A204.1 (cell line): ENCODE results near the gene EZH1.
"Not testable (repeated sequence)": the region's sequence is repeated elsewhere in the genome, so short reads cannot be mapped to it uniquely, and the experiment has no call there.

Experiments
- FAIRE-seq: peaks from 2 replicates; lab custom pipeline; 2012; peaks lifted over from hg19 to GRCh38; lab: Jason Lieb, UNC

Gene EZH1

DNA sequence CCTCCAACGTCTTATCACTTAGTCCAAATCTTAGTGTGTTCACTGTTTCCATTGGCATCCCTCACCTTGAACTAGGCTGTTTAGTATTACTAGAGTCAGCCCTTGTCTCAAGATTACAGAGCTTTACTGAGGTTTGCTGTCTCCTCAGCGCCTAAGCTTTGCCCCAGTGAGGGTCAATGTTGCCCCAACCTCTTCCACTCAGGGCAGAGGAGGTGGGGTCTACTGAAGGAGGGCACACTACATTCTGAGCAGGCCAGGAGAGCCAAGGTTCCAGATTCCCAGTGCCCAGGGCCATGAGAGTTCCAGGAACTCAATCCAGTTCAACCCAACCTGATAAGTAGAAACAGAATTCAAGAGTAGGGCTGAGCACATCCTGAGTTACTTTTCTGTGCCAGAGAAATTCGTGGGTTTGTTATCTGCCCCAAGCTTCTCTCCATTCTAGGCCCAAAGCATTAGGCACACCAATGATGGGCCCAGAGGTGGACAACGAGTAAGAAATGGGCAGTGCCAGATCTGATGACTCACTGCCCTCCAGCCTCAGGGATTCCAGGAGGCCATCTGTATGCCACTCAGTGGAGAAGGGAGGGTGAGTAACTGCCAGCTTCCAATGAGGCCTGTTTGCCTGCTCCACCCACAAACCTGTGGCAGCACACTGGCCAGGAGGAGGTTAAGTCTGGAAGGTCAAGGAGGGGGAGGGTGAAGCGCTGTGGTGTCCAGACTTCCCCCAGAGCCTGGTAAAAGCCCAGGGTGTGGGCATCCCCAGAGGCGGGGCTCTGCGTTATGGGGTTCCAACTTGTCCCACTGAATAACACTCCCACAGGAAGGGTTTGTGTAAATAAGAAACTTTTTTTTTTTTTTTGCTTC lies 77.5 kb downstream of the EZH1 start:
- no peak for FAIRE-seq

DNA sequence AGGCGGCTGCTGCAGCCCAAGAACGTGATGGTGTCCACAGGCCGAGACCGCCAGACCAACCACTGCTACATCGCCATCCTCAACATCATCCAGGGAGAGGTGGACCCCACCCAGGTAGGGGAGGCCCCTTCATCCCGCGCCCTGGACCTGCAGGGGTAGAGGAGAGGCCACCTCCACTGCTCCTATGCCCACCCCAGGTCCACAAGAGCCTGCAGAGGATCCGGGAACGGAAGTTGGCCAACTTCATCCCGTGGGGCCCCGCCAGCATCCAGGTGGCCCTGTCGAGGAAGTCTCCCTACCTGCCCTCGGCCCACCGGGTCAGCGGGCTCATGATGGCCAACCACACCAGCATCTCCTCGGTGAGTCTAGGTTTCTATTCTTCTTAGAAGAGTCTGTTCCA lies 78.7 kb downstream of the EZH1 start:
- FAIRE-seq, result not testable (repeated sequence)

DNA sequence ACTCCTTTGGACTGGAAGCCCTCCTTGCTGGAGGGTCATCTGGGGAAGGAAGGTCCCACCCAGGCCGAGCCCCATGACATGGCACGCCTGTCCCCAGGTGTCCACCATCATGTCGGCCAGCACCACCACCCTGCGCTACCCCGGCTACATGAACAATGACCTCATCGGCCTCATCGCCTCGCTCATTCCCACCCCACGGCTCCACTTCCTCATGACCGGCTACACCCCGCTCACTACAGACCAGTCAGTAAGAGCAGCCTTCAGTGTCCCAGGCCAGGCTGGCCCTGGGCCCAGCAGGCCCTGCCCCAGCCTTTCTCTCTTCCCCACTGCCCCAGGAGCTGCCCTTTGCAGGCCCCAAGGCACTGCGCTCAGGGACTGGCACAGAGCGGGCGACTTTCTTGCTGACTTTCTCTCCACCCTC lies 79.2 kb downstream of the EZH1 start:
- no peak for FAIRE-seq

DNA sequence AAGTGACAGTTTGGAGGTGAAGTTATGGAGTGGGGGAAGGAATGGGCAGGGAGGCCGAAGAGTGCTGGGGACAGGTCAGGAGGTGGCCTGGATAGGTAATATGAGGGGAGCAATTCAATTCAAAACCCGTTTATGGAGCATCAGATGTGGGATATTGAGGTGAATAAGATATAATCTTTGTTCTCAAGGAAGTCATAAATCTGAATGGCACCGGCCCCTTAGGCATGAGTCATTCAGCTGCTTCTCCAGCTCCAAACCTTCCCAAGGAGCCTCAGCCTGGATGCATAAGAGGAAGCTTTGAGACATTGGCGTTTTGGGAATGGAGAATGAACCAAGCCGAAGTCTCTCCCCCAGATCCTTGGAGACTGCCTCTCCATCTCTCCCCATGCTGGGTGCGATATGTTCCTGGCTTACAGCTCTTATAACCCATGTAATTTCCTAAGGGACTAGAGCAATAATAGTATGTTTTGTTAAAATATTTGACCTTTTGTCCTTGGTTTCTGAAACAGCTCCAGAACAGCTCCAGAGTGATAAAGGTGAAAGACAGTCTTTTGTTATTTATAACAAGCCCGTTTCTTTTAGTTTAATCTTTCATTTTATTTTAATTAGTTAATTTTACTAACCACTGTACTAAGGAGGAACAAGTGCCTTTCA lies 84.0 kb downstream of the EZH1 start:
- no peak for FAIRE-seq

DNA sequence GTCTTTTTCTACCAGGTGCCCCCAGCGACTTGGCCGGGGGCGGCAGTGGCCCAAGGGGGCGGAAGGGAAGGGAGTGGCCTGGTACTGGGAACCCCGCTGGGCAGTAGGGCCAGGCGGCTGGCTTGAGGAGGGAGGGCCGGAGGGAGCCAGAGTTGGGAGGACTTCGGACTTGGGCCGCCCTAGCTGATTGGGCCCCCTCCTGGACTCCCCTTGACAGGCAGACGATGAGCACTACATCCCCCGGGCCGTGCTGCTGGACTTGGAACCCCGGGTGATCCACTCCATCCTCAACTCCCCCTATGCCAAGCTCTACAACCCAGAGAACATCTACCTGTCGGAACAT lies 84.9 kb downstream of the EZH1 start:
- not testable (repeated sequence) for FAIRE-seq

DNA sequence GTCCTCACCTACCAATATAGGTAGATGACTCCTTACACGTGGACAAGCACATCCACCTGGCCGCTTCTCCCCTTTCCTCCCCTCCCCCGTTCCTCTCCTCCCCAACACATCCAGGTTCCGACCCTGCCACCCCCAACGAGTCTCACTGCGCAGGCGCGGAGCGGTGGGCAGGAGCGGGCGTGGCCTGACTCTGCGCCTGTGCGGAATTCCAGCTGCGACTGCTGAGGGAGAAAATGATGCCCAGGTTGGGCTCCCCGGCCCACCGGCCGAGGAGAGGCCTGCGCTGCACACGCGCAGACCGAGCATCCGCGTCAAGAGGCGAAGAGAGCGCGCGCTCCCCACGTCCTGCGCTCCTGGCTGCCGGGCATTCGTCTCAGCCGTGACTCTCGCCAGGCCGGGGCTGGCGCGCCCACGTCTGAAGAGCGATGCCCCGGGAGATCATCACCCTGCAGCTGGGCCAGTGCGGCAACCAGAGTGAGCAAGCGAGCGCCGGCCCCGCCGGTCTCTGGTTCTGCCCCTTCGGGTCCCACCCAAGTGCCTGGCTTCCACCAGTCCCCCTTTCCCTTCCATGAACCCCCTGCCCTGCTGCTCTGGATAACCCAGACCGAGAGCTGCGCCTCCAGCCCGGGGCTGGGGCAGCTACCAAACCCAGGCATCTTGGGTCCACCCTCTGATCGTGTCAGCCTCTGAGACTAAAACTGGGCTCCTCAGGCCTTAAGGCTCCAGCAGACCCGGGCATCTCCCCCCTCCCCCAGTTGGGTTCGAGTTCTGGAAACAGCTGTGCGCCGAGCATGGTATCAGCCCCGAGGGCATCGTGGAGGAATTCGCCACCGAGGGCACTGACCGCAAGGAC lies 85.5 kb downstream of the EZH1 start, which contains the start of gene TUBG2:
TSS of gene TUBG2 (plus strand) at position 206 of the 853 bp plus-strand sequence. CDS start at position 426, 220 bp downstream.
- FAIRE-seq, result no peak

DNA sequence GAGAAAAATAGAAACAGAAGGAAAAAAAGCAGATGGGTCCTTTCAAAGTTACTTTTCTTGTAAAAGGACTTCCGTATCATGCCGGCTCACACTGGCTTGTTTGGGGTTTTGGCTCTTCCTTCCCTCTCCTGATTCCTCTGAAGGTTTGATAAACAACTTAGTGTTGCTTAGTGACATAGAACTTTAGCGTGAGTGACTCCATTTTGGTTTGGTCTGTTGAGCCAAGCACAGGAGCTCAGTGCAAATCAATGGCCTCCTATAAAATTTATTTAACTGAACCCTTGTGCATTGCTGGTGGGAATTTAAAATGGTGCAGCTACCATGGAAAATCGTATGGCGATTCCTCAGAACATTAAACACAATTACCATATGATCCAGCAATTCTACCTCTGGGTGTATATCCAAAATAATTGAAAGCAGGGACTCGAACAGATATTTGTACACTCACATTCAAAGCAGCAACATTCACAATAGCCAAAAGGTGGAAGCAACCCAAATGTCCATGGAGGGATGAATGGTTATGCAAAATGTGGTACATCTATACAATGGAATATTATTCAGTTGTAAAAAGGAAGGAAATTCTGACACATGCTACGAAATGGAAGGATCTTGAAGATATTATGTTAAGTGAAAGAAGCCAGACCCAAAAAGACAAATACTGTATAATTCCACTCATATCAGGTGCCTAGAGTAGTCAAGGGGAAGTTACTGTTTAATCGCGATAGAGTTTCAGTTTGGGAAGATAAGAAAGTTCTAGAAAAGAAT lies 86.8 kb downstream of the EZH1 start:
- FAIRE-seq, result no peak

DNA sequence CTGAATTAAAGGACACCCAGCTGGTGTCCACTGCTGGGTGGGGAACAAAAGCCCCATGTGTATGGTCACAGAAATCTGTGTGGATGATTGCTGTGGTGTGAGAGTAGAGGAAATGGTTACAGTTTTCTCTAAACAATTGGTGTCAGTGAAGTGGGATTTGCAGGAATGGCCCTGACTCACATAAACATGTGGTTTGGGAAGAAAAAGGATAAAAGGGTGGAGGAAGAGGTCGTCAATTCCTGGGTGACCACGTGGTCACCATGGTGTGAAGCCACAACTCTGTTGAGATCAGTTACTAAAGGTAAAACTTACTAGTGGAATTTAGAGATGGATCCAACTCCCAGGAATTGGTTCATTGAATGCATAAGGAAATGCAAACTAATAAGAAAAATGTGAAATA lies 89.3 kb downstream of the EZH1 start:
- FAIRE-seq, result no peak

DNA sequence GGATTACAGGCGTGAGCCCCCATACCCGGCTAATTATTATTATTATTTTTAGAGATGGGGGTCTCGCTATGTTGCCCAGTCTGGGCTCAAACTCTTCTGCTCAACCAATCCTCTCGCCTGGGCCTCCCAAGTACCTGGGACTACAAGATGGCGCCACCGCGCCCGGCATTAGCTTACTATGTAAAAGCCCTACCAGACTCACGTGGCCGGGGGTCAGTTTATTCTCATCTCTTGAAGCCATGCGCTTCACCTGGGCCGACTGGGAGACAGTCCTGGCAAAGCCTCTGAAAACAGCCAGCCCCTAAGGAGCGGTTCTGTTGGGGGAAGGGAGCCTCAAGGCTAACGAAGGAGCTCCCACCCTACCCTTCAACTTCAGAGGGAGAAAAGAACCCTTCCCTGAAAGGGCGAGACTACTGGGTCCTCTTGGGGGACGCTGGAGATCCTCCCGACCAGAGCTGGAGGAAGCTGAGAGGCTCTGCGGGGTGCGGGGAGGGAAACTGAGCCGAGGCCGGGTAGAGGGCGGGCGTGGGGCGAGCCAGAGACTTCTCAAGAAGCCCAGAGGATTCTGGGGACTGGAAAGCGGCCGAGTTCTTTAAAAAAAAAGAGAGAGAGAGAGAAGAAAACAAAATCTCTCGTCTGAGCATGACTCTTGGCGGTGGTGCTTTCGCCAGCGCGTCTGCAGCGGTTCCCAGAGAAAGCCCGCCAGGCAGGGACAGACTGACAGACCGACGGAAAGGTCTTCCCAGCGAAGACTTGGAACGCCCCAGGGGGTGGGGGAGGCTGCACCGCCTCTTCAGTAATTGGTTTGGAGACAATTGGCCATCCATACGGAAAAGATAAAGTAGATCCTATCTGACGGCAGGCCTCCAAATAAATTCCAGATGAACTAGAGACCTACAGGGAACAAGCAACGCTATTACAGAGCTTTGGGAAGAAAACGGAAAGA lies 91.4 kb downstream of the EZH1 start:
- no peak for FAIRE-seq

DNA sequence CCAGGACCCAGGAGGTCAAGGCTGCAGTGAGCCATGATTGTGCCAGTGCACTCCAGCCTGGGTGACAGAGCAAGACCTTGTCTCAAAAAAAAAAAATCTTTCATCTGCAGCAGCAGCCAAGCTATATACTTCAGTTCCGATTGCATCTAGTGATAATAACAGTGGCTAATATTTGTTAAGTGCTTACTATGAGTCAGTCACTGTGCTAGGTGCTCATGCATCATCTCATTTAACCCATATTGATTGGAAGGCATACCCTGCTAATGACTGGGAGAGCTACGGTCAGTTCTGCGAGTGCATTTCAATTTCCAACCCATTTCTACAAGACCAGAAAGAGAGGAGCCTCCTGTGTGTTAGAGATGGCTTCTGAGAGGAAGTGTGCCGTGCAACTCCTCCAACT lies 93.4 kb downstream of the EZH1 start:
- FAIRE-seq, result no peak
